Measurements from ENCODE around the gene COL4A2.
A peak's percentile ranks its signal among the peaks of the same experiment; 100 is the strongest.
"Not testable (repeated sequence)": the region's sequence is repeated elsewhere in the genome, so short reads cannot be mapped to it uniquely, and the experiment has no call there.

COL4A2 gene

DNA sequence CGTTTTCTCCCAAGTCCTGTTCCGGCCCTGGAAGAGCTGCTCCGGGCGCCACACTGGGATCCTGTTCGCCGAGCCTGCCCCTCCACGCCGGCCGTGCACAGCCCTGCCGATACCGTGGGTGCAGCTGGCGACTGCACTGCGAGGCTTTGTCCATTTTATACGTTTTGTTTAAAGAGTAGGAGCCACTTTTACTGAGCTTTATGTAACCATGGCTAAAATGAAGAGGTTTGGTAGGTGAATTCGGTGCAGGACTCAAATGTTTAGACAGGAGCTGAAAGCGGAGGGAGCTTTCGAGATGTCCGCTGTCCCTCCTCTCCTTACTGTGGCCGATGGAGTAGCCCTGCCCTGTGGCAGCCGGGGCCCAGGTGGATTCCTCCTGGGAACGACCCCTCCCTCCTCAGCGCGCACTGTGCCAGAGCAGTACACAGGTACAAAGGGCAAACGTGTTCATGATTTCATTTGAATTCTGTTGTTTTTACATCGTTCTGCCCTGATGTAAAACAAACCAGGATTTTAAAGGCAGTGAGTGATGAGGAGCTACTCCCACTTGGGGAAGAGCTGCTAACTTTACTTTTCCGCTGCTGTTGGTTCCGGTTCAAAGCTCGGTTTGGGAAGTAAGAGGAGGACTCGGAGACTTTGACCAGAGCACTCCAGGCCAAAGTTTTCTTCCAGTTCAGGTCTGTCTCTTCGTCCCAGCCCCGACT is 1.7 kb downstream of the COL4A2 start:
- no peak for DNase-seq

DNA sequence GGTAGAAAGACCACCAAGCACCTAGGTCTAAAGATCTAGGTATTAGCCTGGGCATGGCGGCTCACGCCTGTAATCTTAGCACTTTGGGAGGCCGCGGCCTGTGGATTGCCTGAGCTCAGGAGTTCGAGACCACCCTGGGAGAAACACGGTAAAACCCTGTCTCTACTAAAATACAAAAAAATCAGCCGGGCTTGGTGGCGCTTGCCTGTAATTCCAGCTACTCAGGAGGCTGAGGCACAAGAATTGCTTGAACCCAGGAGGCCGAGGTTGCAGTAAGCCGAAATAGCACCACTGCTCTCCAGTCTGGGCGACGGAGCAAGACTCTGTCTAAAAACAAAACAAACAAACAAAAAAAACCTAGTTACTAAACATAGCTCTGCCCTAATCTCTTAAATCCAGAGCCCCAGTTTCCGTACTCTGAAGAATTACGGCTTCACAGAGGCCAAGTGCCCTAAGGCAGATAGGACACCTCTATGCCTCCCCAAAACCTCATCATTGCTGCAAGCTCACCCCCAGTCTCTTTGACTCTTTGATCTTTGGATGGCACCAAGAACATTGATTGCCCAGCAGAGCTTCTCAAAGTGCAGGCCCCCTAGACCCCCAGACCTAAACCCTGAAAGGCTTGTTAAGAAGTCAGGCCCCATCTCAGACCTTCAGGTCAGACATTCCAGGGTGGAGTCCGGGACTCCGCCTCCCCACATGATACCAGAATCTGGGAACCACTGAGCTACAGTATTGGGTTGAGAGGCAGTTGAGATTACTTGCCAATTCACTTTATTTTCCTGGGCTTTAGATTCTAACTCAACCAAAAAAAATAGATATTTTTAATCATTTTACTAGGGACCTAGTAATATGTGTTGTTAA is 2.8 kb downstream of the COL4A2 start:
- no peak for DNase-seq

DNA sequence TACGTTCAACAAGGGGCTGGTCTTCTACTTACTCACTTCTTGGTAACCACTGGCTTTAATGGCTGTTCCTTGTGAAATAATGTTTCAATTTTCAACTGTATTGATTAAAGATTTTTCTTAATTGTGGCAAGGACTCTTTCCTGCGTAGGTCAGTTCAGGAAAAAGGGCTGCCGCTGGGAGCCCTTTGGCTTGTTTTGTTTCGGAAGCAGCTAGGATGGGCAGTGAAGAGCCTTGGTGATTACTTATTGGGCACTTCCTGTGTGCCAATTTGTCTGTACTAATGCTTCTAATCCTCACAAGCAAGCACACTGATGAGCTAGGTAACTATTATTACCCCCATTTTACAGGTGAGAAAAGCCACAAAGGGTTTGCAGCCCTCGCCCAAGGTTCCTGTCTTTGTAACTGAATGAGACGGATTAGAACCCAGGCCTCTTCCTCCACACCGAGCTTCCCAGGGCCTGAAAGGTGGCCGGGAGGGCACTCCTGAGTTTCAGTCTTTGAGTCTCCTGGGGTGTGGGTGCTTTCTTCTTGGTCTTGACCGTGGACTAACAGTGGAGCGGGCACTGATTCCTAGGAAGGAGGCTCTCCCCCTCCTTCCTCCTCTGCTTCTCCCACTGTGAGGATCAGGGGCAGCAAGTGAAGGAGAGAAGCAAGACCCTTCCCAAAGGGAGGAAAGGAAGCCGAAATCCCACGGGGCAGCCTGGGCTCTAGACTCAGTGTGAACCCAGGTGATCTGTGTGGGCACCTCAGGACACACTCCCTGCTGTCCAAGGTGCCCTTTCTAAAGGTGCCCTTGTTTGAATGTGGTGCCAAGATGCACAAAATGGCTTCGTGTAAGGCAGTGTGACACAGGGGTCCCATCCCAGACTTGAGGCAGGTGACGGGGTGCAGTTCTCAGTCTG is 3.7 kb downstream of the COL4A2 start:
- DNase-seq: no peak

GRCh38 chr13:110311443-110312338 is 4.6 kb downstream of the COL4A2 start:
- no peak for DNase-seq

- no peak for DNase-seq
Measured at GRCh38 chr13:110312339-110313031, 5.4 kb downstream of the COL4A2 start.

DNA sequence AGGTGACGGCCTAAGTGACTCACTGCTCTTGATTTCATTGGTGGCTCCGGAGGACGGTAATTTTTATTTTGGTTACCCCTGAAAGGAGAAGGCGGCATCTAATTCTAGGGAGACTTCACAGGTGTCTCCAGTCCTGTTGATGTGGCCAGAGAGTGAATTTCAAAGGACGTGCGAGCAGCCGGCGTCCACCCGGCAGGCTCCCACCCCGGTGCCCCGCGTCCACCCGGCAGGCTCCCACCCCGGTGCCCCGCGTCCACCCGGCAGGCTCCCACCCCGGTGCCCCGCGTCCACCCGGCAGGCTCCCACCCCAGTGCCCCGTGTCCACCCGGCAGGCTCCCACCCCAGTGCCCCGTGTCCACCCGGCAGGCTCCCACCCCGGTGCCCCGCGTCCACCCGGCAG is 6.2 kb downstream of the COL4A2 start:
- DNase-seq: not testable (repeated sequence)

DNA sequence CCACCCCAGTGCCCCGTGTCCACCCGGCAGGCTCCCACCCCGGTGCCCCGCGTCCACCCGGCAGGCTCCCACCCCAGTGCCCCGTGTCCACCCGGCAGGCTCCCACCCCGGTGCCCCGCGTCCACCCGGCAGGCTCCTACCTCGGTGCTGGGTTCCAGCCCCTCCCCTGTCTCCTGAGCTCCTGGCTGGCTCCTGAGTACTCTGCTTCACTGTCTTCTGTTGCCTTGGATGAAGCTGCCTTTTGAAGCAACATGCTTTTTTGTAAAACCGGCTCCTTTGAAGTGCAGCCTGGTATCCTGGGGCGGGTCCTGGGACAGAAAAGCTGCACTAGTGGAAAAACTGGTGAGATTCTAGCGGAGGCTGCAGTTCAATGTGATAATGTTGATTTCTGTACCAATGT is 6.6 kb downstream of the COL4A2 start:
- DNase-seq: not testable (repeated sequence)

GRCh38 chr13:110314516-110315245 is 7.6 kb downstream of the COL4A2 start:
- DNase-seq: no peak

- no peak for DNase-seq
Measured at GRCh38 chr13:110316196-110316595, 9.1 kb downstream of the COL4A2 start.

GRCh38 chr13:110317093-110317492 is 10.0 kb downstream of the COL4A2 start:
- no peak for DNase-seq

- DNase-seq: no peak
Measured at GRCh38 chr13:110317496-110318195, 10.6 kb downstream of the COL4A2 start.

GRCh38 chr13:110318920-110319319 is 11.8 kb downstream of the COL4A2 start:
- DNase-seq: no peak

- DNase-seq: no peak
Measured at GRCh38 chr13:110319397-110319773, 12.3 kb downstream of the COL4A2 start.

GRCh38 chr13:110319774-110320509 is 12.9 kb downstream of the COL4A2 start:
- DNase-seq: peak; percentile 60

GRCh38 chr13:110320645-110321044 is 13.6 kb downstream of the COL4A2 start:
- no peak for DNase-seq

GRCh38 chr13:110321573-110321972 is 14.5 kb downstream of the COL4A2 start:
- DNase-seq: not testable (repeated sequence)

DNA sequence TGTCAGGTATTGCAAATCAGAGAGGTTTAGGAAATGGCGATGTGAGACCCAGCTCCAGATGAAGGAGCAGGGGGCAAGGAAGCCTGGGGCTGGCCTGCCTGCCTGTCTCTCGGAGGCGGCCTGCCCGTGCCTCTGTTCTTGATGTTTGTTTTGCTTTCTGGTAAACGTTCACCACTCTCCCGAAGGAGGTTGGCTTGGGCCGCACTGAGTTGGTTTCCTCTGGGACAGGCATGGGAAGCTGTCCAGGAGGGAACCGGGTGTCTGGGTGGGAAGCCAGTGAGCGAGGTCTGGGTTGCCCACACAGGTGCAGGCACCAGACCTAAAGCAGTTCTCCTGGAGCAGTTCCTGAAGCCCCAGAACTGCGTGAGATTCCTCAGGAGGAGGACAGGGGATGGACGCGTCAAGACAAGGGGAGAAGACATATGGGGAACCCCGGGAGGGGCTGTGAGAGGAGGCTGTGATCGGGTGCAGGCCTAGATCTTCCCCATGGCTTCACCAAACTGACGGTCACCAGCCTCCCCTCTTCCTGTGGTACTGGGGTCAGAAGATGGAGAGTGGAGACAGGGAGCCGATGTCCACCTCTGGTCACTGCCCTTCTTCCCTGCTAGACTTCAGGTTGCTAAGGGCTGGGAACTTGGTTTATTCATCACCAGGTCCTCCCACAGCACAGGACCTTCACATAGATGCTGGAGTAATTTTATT is 15.2 kb downstream of the COL4A2 start:
- DNase-seq: peak; percentile 2

DNA sequence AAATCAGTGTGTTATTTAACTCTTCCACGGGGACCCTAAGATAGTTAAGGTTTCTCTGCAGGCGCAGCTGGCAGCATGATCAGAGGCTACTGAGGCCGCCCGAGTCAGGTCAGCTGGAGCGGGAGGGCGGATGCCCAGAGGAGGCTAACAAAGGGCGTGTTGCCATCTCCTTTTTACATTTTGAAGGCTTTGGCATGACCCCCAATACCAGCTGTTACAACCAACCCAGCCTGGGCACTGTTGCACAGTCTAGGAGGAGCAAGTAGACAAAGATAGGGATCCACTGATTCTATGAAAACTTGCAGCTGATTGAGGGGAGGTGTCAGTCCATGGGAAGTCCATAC is 15.7 kb downstream of the COL4A2 start:
- DNase-seq: no peak

All from activated CD8-positive, alpha-beta memory T cell treated with anti-CD3 and anti-CD28 coated beads, Interleukin-2, amount 50 U/mL, for 48 hours (primary cell).